Omental fat pad (tissue), 4 donors: ENCODE results near the gene ADD3. TPM values are rescaled to one million over a fixed set of nuclear protein-coding genes. Genes with fewer than 3 reads are reported as not detected.

Source experiments
- ATAC-seq: fragments of 150-250 bp; one replicate; pipeline ENCODE4 v1.9.1; 2016; ENCODE audit warnings: mild to moderate bottlenecking, moderate library complexity; ENCODE audit not compliant: low FRiP score
- DNase-seq: peaks from one replicate; pipeline ENCODE4 v3.0.0-alpha.2; 2019; ENCODE audit warnings: low spot score
- CTCF ChIP-seq, 3 donors: fragments of 450-650 bp; IDR thresholded peaks; one replicate each; pipeline ENCODE4 v1.5.1; 2016 to 2017; ENCODE audit warnings: antibody characterized with exemption in 3 of 3, mild to moderate bottlenecking in 3 of 3, moderate library complexity in 2 of 3
- total RNA-seq, 4 donors: library from RNA; depleted of rRNA; stranded (reverse); fragments of >200 nt; gene quantifications; one replicate each; pipeline ENCODE4 v1.1.0, GENCODE V29; 2016

ADD3 gene
- total RNA-seq, 4 donors from 2014 or later = 85.4 to 647 (median 252) TPM

- no peak for DNase-seq
- ATAC-seq = no peak
- no peak for TF ChIP-seq CTCF (IDR thresholded peaks at IDR 0.05)
Observed at GRCh38 chr10:109962247-109962646, 45.5 kb upstream of the ADD3 start.

- ATAC-seq (no peak), DNase-seq (no peak)
- no peak for TF ChIP-seq CTCF (IDR thresholded peaks at IDR 0.05)
Observed at GRCh38 chr10:109963439-109963838, 44.3 kb upstream of the ADD3 start.

- no peak for TF ChIP-seq CTCF (IDR thresholded peaks at IDR 0.05)
- DNase-seq (no peak), ATAC-seq (no peak)
Observed at GRCh38 chr10:109964318-109964717, 43.5 kb upstream of the ADD3 start.

GRCh38 chr10:109966961-109967738 is 40.6 kb upstream of the ADD3 start:
- TF ChIP-seq CTCF (IDR thresholded peaks at IDR 0.05) = no peak
- ATAC-seq = no peak
- DNase-seq = no peak

- ATAC-seq = no peak
- no peak for DNase-seq
- no peak for TF ChIP-seq CTCF (IDR thresholded peaks at IDR 0.05)
Observed at GRCh38 chr10:109967739-109968088, 40.1 kb upstream of the ADD3 start.

GRCh38 chr10:109968953-109969759 is 38.6 kb upstream of the ADD3 start:
- DNase-seq (no peak), ATAC-seq (no peak)
- no peak for TF ChIP-seq CTCF (IDR thresholded peaks at IDR 0.05)
